ENCODE data around the gene OAS1. TPM values are rescaled to one million over a fixed set of nuclear protein-coding genes. Genes with fewer than 3 reads are reported as not detected.

Gene OAS1
- total RNA-seq, 4 donors from 2014 or later = 3.8 to 19.8 (median 7.4) TPM

- H3K27ac ChIP-seq = no peak overlapping the region
- intact Hi-C loops (cut with DNase I; ENCODE audit: low total_unique reads) = no loop called here
- no peaks in the 10 kb centered on the region for H3K27me3 ChIP-seq
- no peak for DNase-seq
- H3K4me1 ChIP-seq = no peaks in the 10 kb centered on the region
- TF ChIP-seq POLR2A (IDR thresholded peaks at IDR 0.05) (no peak), CTCF (IDR thresholded peaks at IDR 0.05) (no peak)
- H3K4me3 ChIP-seq = no peak overlapping the region
- no peaks in the 10 kb centered on the region for H3K9me3 ChIP-seq
- no peaks in the 10 kb centered on the region for H3K36me3 ChIP-seq
These were observed 8.4 kb upstream of the OAS1 start for GRCh38 chr12:112898380-112898779.

- H3K36me3 ChIP-seq = no peaks in the 10 kb centered on the region
- DNase-seq = no peak
- no peaks in the 10 kb centered on the region for H3K27me3 ChIP-seq
- no peak overlapping the region for H3K4me3 ChIP-seq
- no peak overlapping the region for H3K27ac ChIP-seq
- no peaks in the 10 kb centered on the region for H3K9me3 ChIP-seq
- TF ChIP-seq POLR2A (IDR thresholded peaks at IDR 0.05) (no peak), CTCF (IDR thresholded peaks at IDR 0.05) (peak; percentile 32 to 51 (median 38))
- intact Hi-C loops (cut with DNase I; ENCODE audit: low total_unique reads) = no loop called here
- no peaks in the 10 kb centered on the region for H3K4me1 ChIP-seq
These were observed 6.2 kb upstream of the OAS1 start for GRCh38 chr12:112900298-112901145.

GRCh38 chr12:112901271-112901670, 5.5 kb upstream of the OAS1 start:
- Histone ChIP-seq H3K9me3 (no peaks in the 10 kb centered on the region), H3K4me1 (peaks cover 0 to 4% of the 10 kb centered on the region in 2 donors), H3K27me3 (no peaks in the 10 kb centered on the region), H3K27ac (no peak overlapping the region), H3K4me3 (no peak overlapping the region), H3K36me3 (no peaks in the 10 kb centered on the region)
- no peak for TF ChIP-seq POLR2A (IDR thresholded peaks at IDR 0.05)
- no peak for TF ChIP-seq CTCF (IDR thresholded peaks at IDR 0.05)
- no peak for DNase-seq
- intact Hi-C loops (cut with DNase I; ENCODE audit: low total_unique reads) = no loop called here

- H3K4me1 ChIP-seq = peaks cover 3 to 4% of the 10 kb centered on the region in 2 donors
- no peak for TF ChIP-seq POLR2A (IDR thresholded peaks at IDR 0.05)
- TF ChIP-seq CTCF (IDR thresholded peaks at IDR 0.05) = no peak
- H3K4me3 ChIP-seq = no peak overlapping the region
- H3K36me3 ChIP-seq = no peaks in the 10 kb centered on the region
- H3K9me3 ChIP-seq = no peaks in the 10 kb centered on the region
- H3K27me3 ChIP-seq = no peaks in the 10 kb centered on the region
- intact Hi-C loops (cut with DNase I; ENCODE audit: low total_unique reads) = no loop called here
- H3K27ac ChIP-seq = no peak overlapping the region
- no peak for DNase-seq
These were observed 2.2 kb upstream of the OAS1 start for GRCh38 chr12:112904571-112904970.

- H3K4me1 ChIP-seq = peaks cover 3 to 4% of the 10 kb centered on the region in 2 donors
- no peaks in the 10 kb centered on the region for H3K27me3 ChIP-seq
- no peak for DNase-seq
- H3K4me3 ChIP-seq = no peak overlapping the region
- no peaks in the 10 kb centered on the region for H3K9me3 ChIP-seq
- peak overlapping the region; percentile 56 to 76 for H3K27ac ChIP-seq
- intact Hi-C loops (cut with DNase I; ENCODE audit: low total_unique reads) = no loop called here
- TF ChIP-seq CTCF (IDR thresholded peaks at IDR 0.05) (no peak), POLR2A (IDR thresholded peaks at IDR 0.05) (no peak)
- no peaks in the 10 kb centered on the region for H3K36me3 ChIP-seq
These were observed 1.2 kb upstream of the OAS1 start for GRCh38 chr12:112905451-112906089.

All from uterus (tissue), 4 donors.